ENCODE data around the gene ARID4B. TPM values are rescaled to one million over a fixed set of nuclear protein-coding genes. Genes with fewer than 3 reads are reported as not detected.

Gene ARID4B
- polyA plus RNA-seq, 1 donor from 2014 or later = 49.3 TPM

GRCh38 chr1:235127732-235128455 lies 200.1 kb downstream of the ARID4B start:
- Histone ChIP-seq H3K9ac (ENCODE audit: low read length) (peak overlapping the region; percentile 89), H2AFZ (ENCODE audit: low read depth, low read length) (peak overlapping the region; percentile 96), H3K79me2 (replicated peaks; ENCODE audit: insufficient read depth, low read length) (peaks cover 51% of the 10 kb centered on the region), H3K9me3 (ENCODE audit: low read length) (no peaks in the 10 kb centered on the region), H3K4me3 (ENCODE audit: low read length) (peak overlapping the region; percentile 69), H3K4me2 (ENCODE audit: low read length) (peak overlapping the region; percentile 98), H4K20me1 (ENCODE audit: insufficient read depth) (no peaks in the 10 kb centered on the region), H3F3A (ENCODE audit: insufficient read depth, low read length, poor library complexity, severe bottlenecking) (no peaks in the 10 kb centered on the region), H3K27me3 (ENCODE audit: insufficient read depth, low read depth, low read length) (no peaks in the 10 kb centered on the region), H3K9me2 (ENCODE audit: insufficient read depth, low read length) (no peaks in the 10 kb centered on the region), H3K36me3 (ENCODE audit: insufficient read depth, low read length) (no peaks in the 10 kb centered on the region), H3K27ac (ENCODE audit: low read length) (peak overlapping the region; percentile 97)
- TF ChIP-seq EZH2 (IDR thresholded peaks at IDR 0.05; ENCODE audit: borderline replicate concordance, insufficient read depth, low read length, poor library complexity, severe bottlenecking) (no peak), EP300 (conservative IDR thresholded peaks at IDR 0.05; ENCODE audit: poor library complexity, severe bottlenecking) (no peak)

- H3K4me3 ChIP-seq (ENCODE audit: low read length) = peak overlapping the region; percentile 69
- H3F3A ChIP-seq (ENCODE audit: insufficient read depth, low read length, poor library complexity, severe bottlenecking) = no peaks in the 10 kb centered on the region
- H2AFZ ChIP-seq (ENCODE audit: low read depth, low read length) = no peak overlapping the region
- no peaks in the 10 kb centered on the region for H4K20me1 ChIP-seq (ENCODE audit: insufficient read depth)
- H3K79me2 ChIP-seq (replicated peaks; ENCODE audit: insufficient read depth, low read length) = peaks cover 58% of the 10 kb centered on the region
- no peaks in the 10 kb centered on the region for H3K9me3 ChIP-seq (ENCODE audit: low read length)
- TF ChIP-seq SMC3 (conservative IDR thresholded peaks at IDR 0.05; ENCODE audit: poor library complexity) (no peak), TAF1 (IDR thresholded peaks at IDR 0.05; ENCODE audit: low read depth) (no peak), POLR2AphosphoS5 (IDR thresholded peaks at IDR 0.05) (no peak), MXI1 (conservative IDR thresholded peaks at IDR 0.05; ENCODE audit: poor library complexity, severe bottlenecking) (no peak), REST (IDR thresholded peaks at IDR 0.05; ENCODE audit: borderline replicate concordance) (no peak), EP300 (conservative IDR thresholded peaks at IDR 0.05; ENCODE audit: poor library complexity, severe bottlenecking) (no peak), RAD21 (conservative IDR thresholded peaks at IDR 0.05) (no peak), EZH2 (IDR thresholded peaks at IDR 0.05; ENCODE audit: borderline replicate concordance, insufficient read depth, low read length, poor library complexity, severe bottlenecking) (no peak)
- TF ChIP-seq, protein P1, sequence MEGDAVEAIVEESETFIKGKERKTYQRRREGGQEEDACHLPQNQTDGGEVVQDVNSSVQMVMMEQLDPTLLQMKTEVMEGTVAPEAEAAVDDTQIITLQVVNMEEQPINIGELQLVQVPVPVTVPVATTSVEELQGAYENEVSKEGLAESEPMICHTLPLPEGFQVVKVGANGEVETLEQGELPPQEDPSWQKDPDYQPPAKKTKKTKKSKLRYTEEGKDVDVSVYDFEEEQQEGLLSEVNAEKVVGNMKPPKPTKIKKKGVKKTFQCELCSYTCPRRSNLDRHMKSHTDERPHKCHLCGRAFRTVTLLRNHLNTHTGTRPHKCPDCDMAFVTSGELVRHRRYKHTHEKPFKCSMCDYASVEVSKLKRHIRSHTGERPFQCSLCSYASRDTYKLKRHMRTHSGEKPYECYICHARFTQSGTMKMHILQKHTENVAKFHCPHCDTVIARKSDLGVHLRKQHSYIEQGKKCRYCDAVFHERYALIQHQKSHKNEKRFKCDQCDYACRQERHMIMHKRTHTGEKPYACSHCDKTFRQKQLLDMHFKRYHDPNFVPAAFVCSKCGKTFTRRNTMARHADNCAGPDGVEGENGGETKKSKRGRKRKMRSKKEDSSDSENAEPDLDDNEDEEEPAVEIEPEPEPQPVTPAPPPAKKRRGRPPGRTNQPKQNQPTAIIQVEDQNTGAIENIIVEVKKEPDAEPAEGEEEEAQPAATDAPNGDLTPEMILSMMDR (IDR thresholded peaks at IDR 0.05; ENCODE audit: poor library complexity, severe bottlenecking) = no peak
- H3K27me3 ChIP-seq (ENCODE audit: insufficient read depth, low read depth, low read length) = no peaks in the 10 kb centered on the region
- H3K9me2 ChIP-seq (ENCODE audit: insufficient read depth, low read length) = no peaks in the 10 kb centered on the region
- no peaks in the 10 kb centered on the region for H3K36me3 ChIP-seq (ENCODE audit: insufficient read depth, low read length)
- peak overlapping the region; percentile 97 for H3K27ac ChIP-seq (ENCODE audit: low read length)
- H3K9ac ChIP-seq (ENCODE audit: low read length) = peak overlapping the region; percentile 89
- peak overlapping the region; percentile 98 for H3K4me2 ChIP-seq (ENCODE audit: low read length)
These were observed 200.8 kb downstream of the ARID4B start for GRCh38 chr1:235127203-235127602.

All from neural cell (in vitro differentiated cells).